Mammary epithelial cell (primary cell): ENCODE measurements around the gene GBE1.

Source experiments
- EZH2 ChIP-seq: IDR thresholded peaks from 2 replicates; pipeline ENCODE4 v1.6.1; 2012; ENCODE audit warnings: low read length, inconsistent platforms, borderline replicate concordance
- TF ChIP-seq, protein P1 (sequence below), 2 donors: IDR thresholded peaks in 1 of 2; conservative IDR thresholded peaks in 1 of 2; 2 replicates each; pipeline ENCODE4 v1.5.1; 2011 to 2012; ENCODE audit warnings: inconsistent platforms in 2 of 2, low read length in 2 of 2, mild to moderate bottlenecking in 2 of 2, control low read depth in 1 of 2, low read depth in 1 of 2; ENCODE audit not compliant: insufficient read depth in 1 of 2; ENCODE audit errors: extremely low read depth in 1 of 2

DNA sequence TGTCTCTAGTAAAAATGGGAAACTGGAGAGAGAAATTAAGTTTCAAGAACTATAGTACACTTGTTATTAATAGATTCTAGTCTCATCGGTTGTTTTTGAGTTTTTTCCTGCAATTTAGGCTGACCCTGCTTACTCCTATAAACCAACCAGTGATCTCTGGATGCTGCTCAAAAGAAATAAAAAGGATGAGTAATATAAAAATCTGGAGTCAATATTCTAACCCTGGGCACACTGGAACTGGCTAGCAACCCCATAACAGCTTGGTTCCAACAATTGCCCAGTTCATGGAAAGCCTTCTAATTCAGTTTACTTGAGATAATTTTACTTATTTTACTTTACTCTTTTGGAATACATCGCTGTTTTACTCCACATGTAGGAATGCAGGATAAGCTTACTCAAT lies 211.6 kb downstream of the GBE1 start:
- TF ChIP-seq, protein P1, sequence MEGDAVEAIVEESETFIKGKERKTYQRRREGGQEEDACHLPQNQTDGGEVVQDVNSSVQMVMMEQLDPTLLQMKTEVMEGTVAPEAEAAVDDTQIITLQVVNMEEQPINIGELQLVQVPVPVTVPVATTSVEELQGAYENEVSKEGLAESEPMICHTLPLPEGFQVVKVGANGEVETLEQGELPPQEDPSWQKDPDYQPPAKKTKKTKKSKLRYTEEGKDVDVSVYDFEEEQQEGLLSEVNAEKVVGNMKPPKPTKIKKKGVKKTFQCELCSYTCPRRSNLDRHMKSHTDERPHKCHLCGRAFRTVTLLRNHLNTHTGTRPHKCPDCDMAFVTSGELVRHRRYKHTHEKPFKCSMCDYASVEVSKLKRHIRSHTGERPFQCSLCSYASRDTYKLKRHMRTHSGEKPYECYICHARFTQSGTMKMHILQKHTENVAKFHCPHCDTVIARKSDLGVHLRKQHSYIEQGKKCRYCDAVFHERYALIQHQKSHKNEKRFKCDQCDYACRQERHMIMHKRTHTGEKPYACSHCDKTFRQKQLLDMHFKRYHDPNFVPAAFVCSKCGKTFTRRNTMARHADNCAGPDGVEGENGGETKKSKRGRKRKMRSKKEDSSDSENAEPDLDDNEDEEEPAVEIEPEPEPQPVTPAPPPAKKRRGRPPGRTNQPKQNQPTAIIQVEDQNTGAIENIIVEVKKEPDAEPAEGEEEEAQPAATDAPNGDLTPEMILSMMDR (conservative IDR thresholded peaks at IDR 0.05 in 1 of 2, IDR thresholded peaks at IDR 0.05 in 1 of 2; ENCODE audit: extremely low read depth in 1 of 2, insufficient read depth in 1 of 2, low read depth in 1 of 2, low read length in 2 of 2): no peak
- no peak for TF ChIP-seq EZH2
